Activated naive CD4-positive, alpha-beta T cell treated with anti-CD3 and anti-CD28 coated beads, Interleukin-2, amount 50 U/mL, for 16 hours (primary cell): ENCODE data around the gene KCP.

Source experiments
- DNase-seq: peaks from one replicate; pipeline ENCODE4 v3.0.0-alpha.2; 2020

KCP gene

GRCh38 chr7:128836729-128837348, 73.7 kb downstream of the KCP start:
- no peak for DNase-seq

GRCh38 chr7:128835790-128836641, 74.5 kb downstream of the KCP start:
- DNase-seq, result no peak

GRCh38 chr7:128835231-128835751, 75.2 kb downstream of the KCP start:
- no peak for DNase-seq

DNA sequence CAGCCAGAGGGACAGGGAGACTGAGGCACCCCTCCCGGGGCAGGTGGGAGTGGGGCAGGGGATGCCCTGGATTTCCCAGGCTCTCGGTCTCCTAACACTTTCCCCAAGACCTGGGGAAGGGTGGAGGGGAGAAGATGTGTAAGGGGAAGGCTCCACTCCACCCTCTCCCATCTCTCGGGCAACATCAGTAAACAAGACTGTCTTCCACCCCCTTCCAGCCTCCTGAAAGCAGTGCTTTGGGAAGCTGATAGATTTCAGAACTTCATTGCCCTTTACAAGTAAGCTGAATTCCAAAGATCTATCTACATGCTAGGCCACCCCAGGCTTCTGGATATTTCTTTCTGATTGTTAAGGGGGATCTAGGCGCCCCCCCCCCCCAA, 76.6 kb downstream of the KCP start:
- no peak for DNase-seq

DNA sequence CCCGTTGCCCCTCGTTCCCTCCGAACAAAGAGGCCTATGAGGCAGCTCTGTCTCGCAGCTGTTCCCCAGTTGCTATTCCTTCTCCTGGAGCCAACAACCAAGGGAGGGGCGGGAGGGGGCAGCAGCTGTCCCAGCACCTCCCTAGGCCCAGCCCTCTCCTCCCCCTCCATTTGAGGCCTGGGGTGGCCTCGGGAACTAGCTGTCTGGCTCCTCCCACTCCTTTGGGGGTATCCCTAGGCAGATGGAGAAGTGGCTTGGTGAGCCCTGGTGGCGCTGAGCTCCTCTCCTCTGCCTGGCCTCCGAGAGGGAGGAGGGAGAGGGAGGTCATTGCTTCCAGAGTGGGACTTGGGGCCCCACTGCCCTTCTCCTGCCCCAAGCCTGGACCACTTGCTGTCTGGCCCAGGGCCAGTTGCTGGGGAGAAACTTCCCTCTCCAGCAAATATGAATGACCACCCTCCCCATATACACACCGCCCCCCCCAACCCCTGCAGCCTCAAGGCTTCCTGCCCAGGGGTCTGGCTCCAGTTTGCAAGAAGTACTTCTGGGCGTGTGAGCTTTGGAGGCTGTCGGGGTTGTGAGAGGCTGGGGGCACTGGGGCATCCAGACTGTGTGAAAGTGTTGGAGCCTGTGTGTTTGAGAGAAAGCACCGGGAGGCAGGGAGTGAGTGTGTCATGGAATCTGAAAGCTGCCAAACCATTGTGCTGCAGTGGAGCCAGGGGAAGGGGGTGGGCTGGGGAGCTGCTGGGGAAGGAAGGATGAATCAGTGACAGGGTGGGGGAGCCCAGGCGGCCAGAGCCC, 77.2 kb downstream of the KCP start:
- no peak for DNase-seq

DNA sequence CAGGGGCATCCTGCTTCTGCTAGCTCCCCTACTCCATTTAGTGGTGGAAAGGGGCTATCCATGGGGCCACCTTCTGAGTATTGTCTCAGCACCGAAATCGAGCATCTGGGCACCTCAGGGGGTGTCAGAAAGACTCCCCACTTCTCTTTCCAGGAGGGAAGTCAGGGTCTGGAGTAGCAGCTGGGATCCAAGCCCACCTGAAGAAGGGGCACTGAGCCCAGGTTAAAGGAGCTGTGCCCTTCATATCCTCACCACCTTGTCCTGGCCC, 77.7 kb downstream of the KCP start:
- no peak for DNase-seq

DNA sequence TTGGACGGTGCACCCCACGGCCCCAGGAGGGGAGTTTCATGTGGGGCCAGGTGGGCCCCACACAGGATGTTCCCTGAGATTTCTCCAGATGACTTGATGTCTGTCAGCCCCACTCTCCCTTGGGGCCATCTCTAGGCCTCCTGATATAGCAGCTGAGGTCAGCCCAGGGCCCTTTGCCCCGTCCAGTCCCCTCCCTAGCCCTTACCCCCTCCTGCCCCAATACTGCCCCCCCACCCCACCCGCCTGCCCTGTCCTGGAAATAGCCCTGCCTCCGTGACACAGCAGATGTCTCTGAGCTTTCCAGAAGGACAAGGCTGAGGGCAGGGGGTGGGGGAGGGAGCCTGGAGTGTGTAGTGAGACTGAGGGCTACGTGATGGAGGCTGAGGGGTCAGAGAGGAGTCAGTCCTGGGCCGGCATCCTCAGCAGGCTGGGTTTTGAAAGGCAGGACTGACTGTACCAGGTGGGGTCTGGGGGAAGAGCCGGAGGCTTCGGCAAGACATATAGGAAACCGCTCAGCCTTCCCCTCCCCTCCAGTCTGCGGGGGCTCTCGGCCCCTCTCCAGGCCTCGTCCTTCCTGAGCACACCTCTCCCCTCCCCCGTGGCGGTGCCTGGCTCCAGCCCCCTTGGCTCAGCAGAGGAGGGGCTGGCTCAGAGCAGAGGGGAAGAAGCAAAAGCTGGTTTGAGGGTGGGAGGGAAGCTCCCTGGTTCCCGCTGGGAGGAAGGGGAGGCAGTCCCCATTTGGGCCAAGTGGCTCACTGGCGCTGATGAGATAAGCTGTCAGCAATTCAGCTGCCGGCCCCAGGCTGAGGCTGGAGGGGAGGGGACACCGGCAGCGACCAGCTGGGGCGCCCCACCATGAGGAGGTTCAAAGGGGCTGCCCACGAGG, 78.3 kb downstream of the KCP start:
- no peak for DNase-seq

DNA sequence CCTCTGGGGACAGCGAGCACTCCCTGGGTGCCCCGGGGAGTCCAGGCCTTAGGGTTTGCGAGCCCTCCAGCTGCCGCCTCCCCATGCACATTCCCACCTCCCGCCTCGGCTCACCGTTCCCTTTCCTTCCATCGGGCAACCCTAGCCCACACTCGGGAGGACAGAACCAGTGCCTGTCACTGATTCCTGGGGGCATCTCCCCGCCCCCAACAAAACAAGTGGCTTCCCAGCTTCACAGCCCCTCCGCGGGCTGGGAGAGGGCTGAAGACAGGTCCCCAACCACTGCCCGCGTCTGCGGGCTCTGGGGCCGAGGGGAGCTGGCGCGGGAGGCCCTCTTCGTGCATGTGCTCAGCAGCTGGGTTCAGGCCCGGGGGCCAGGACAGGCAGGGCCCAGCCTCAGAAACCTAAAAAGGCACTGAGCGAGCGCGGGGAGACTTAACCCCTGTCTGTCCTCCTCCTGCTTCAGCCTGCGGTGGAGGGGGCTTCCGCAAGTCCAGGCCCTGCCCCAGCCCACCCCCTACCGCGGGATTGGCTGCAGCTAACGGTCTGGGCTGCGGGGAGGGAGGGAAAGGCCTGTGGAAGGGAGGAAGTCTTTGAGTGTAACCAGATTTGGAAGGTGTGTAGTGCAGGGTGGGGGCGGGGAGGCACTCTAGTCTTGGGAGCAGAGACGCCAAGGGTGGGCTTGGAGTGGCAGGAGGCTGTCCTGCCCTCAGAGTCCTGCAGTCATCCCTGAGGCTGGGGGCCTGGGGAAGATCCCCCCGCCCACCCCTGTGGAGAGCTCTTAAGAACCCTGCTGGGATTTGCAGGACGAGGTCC, 79.1 kb downstream of the KCP start:
- DNase-seq, result no peak

DNA sequence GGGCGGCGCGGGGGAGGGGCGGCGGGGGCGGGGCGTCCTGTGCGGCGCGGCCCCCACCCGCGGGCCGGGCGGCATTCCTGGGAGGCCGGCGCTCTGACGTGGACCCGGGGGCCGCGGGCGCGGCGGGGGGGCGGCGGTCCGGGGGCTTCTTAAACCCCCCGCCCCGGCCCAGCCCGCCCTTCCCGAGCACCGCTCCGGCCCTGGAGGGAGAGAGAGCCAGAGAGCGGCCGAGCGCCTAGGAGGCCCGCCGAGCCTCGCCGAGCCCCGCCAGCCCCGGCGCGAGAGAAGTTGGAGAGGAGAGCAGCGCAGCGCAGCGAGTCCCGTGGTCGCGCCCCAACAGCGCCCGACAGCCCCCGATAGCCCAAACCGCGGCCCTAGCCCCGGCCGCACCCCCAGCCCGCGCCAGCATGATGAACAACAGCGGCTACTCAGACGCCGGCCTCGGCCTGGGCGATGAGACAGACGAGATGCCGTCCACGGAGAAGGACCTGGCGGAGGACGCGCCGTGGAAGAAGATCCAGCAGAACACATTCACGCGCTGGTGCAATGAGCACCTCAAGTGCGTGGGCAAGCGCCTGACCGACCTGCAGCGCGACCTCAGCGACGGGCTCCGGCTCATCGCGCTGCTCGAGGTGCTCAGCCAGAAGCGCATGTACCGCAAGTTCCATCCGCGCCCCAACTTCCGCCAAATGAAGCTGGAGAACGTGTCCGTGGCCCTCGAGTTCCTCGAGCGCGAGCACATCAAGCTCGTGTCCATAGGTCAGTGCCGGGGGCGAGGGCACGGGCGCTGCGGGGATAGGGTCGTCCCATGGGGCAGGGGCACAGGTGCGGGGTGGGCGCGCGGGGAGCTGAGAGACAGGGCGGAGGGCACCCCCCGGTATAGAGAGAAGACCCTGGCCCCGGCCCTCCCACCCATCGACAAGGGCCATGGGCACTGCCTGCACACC, 80.0 kb downstream of the KCP start, which contains the start of gene FLNC:
Gene FLNC, plus strand, starts transcription at position 176 of the 947 bp plus-strand sequence. Its CDS starts 232 bp downstream, at position 408.
- DNase-seq, result peak; percentile 44

DNA sequence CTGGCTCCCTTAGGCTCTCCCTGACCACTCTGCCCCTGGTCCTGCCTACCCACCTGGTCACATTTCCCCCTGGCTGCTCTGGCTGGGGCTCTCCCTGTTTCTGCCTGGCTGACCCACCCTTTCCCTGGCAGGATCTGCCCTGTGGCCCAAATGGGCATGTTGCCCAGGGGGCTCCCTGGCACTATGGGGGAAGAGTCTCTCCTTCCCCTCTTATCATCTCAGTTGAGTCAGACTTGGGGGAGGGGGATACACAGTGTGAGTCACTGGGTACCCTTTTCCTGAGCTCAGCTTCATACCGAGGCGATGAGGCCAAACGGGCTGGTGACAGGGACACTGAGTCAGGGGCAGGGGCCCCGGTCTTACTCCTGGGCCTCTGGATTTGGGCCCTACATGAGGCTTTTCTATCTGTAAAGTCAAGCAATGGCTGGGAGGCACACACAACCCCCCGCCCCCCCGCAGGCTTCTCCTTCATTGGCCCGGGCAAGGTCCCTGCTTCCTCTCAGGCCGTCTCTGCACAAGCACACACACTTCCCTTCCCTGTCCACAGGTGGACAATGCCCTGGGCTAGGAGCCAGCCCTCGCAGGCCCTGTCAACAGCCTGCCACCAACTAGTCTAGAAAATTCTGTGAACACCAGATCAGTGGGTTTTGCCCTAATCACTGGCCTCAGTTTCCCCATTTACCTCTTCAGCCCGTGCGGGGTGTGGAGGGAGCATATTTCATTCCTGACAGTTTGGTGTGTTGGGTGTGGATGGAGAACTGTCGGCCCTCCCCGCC, 80.9 kb downstream of the KCP start:
- no peak for DNase-seq

DNA sequence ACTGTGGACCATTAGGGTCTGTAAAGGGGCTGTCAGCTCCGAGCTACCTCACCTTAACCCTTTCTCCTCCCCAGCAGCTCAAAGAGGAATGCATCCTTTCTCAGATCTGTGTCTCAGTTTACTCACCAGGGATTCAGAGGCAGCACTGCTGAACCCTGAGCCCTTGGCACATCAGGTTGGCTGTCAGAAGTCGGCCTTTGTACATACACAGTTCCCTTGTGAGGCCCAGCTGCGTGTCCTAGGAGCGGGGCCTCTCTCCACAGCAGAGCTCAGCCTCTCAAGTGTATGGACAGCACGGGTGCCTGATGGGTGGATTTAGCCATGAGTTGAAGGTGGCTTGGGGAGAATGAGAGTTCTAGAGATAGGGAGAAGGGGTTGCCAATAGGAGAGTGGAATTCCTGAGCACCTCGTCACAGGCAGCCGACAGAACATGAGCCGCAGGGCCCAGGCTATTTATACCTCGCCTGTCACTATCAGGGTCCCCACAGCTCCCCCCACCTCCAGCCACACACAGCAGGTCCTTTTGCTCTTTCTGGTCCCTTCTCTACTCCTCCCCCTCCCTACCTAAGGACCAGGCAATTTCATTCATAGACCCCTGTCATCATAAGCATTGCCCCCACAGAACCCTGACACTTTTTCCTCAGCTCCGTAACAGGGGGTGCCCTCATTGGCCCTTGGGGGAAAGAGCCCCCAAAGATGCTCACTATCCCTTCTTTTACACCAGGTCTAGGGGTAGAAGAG, 82.4 kb downstream of the KCP start:
- DNase-seq, result no peak

GRCh38 chr7:128827248-128827958, 83.1 kb downstream of the KCP start:
- DNase-seq, result no peak

DNA sequence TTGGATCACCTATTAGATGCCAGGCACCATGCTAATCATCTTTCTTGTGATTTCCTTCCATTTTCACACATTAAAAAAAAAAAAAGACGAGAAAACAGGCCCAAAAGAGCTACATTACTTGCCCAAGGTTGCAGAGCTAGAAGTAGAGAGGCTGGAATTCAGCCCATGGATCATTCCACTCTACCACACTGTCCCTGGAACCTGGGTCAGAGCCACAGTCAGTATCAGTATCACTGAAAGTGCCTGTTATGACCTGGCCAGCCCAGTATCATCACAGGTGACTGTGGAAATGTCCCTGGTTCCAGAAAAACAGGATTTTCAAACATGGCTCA, 83.6 kb downstream of the KCP start:
- DNase-seq, result no peak
